Activated T-cell treated with anti-CD3 and anti-CD28 coated beads, Interleukin-2, amount 50 U/mL, for 72 hours (primary cell): ENCODE measurements around the gene MTERF4. TPM values are rescaled to one million over a fixed set of nuclear protein-coding genes. Genes with fewer than 3 reads are reported as not detected.

Experiments
- ATAC-seq, 2 donors: fragments of 150-1000 bp; cut with Tn5 transposase; replicated peaks in 1 of 2; 2 replicates each; pipeline ENCODE4 v1.10.0; 2021; ENCODE audit warnings: moderate library complexity in 2 of 2, mild to moderate bottlenecking in 1 of 2
- DNase-seq, 2 donors: peaks; one replicate each; pipeline ENCODE4 v3.0.0; 2021 to 2022; ENCODE audit warnings: mixed read lengths in 1 of 2
- H3K27ac Mint-ChIP-seq: one replicate; pipeline ENCODE4 v1.8.0; 2022; ENCODE audit warnings: mild to moderate bottlenecking, moderate library complexity, mixed read lengths
- H3K27me3 Mint-ChIP-seq: one replicate; pipeline ENCODE4 v1.8.0; 2022; ENCODE audit warnings: low read depth, mixed read lengths
- H3K36me3 Mint-ChIP-seq, 2 donors: one replicate each; pipeline ENCODE4 v1.8.0; 2022; ENCODE audit warnings: mixed read lengths in 2 of 2, mild to moderate bottlenecking in 1 of 2; ENCODE audit not compliant: insufficient read depth in 2 of 2
- H3K4me1 Mint-ChIP-seq: one replicate; pipeline ENCODE4 v1.8.0; 2022; ENCODE audit warnings: low read depth, mixed read lengths
- H3K4me3 Mint-ChIP-seq, 2 donors: one replicate each; pipeline ENCODE4 v1.8.0; 2022; ENCODE audit warnings: mild to moderate bottlenecking in 2 of 2, mixed read lengths in 2 of 2, moderate library complexity in 2 of 2
- H3K9me3 Mint-ChIP-seq, 2 donors: one replicate each; pipeline ENCODE4 v1.8.0; 2022; ENCODE audit warnings: mixed read lengths in 2 of 2
- total RNA-seq, 2 donors: library from RNA; stranded (reverse); gene quantifications; one replicate each; pipeline ENCODE4 v1.2.3, GENCODE V29; 2022

The MTERF4 gene
- total RNA-seq, 2 donors from 2014 or later, result 48.7 to 53.7 TPM

DNA sequence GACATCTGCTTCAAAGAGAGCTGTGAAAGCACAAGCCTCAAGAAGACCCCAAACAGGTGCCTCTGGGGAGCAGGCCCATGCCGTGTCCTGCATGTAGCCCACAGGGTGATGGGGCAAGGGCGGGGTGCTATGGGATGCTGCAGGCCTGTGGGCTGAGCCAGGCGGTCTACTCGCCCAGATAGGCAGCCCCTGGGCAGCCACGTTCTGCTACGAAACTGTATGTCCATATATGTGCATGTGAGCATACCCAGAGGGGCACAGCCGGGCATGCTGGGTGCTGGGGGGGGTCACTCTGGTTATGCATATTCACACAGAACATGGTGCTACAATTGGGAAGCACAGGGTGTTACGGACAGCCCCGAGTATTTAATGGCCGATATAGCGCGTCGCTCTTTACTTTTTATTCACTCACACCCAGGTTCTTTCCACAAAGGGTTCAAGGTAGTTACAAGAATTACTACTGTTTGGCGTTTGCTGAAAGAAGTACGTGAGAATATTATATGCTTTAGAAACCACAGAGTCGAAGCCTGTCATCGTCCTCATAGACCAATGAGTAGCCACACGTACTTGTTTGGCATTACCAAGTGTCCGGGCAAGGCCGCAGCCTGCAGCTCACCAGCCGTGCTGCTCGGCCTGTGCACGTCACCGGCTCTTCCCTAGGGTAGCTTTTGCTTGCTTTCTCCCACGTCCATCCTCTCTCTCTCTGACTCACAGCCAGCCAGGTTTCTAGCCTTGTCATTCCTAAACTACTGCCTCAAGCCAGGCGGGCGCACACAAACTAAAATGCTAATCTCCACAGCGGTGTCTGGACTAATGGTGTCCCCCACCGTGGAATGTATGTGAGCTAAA is 14.4 kb downstream of the MTERF4 start:
- H3K36me3 Mint-ChIP-seq, result peaks cover 17 to 42% of the 10 kb centered on the region in 2 donors
- ATAC-seq, result peak in 1 of 2 donors; percentile 51
- no peak overlapping the region for H3K4me3 Mint-ChIP-seq
- no peaks in the 10 kb centered on the region for H3K9me3 Mint-ChIP-seq
- no peaks in the 10 kb centered on the region for H3K4me1 Mint-ChIP-seq
- peak overlapping the region; percentile 46 for H3K27ac Mint-ChIP-seq
- H3K27me3 Mint-ChIP-seq, result no peaks in the 10 kb centered on the region
- no peak for DNase-seq

GRCh38 chr2:241084856-241085444 is 17.1 kb downstream of the MTERF4 start:
- ATAC-seq, result no peak
- no peak for DNase-seq
- Mint-ChIP-seq H3K27me3 (no peaks in the 10 kb centered on the region), H3K36me3 (peaks cover 13 to 37% of the 10 kb centered on the region in 2 donors), H3K9me3 (no peaks in the 10 kb centered on the region), H3K27ac (peak overlapping the region; percentile 87), H3K4me3 (no peak overlapping the region), H3K4me1 (no peaks in the 10 kb centered on the region)

GRCh38 chr2:241083091-241083415 is 19.0 kb downstream of the MTERF4 start:
- H3K36me3 Mint-ChIP-seq, result peaks cover 11 to 30% of the 10 kb centered on the region in 2 donors
- H3K4me1 Mint-ChIP-seq, result no peaks in the 10 kb centered on the region
- H3K27ac Mint-ChIP-seq, result no peak overlapping the region
- H3K9me3 Mint-ChIP-seq, result no peaks in the 10 kb centered on the region
- ATAC-seq (no peak), DNase-seq (no peak)
- H3K4me3 Mint-ChIP-seq, result no peak overlapping the region
- no peaks in the 10 kb centered on the region for H3K27me3 Mint-ChIP-seq

- Mint-ChIP-seq H3K27ac (no peak overlapping the region), H3K9me3 (no peaks in the 10 kb centered on the region), H3K4me1 (no peaks in the 10 kb centered on the region), H3K4me3 (no peak overlapping the region), H3K27me3 (no peaks in the 10 kb centered on the region), H3K36me3 (peaks cover 9 to 25% of the 10 kb centered on the region in 2 donors)
- DNase-seq, result no peak
- no peak for ATAC-seq
Measured at GRCh38 chr2:241082341-241083090, 19.6 kb downstream of the MTERF4 start.

DNA sequence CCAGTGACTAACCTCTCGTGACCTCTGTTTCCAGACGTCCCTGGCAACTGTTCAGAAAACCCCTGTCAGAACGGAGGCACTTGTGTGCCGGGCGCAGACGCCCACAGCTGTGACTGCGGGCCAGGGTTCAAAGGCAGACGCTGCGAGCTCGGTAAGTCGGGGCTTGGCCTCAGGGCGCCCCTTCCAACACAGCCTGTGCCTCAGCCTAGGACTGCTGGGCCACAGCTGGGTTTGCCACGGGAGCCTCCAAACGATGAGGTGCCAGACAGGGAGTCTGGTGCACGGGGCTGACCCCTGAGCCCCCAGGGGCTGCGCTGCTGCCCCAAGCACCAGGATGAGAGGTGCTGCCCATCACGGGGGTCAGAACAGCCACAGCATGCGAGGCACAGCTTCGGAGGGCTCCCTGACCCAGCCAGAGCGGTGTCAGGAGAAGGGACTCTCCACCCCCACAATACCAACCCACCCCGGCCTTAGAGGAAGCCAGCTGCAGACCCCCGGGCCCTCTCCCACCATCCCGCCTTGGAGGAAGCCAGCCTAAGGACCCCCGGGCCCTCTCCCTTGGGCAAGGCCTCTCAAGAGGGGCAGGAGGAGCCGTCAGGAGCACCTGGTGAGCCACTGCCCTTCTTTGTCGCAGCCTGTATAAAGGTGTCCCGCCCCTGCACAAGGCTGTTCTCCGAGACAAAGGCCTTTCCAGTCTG is 20.3 kb downstream of the MTERF4 start:
- Mint-ChIP-seq H3K9me3 (no peaks in the 10 kb centered on the region), H3K4me1 (no peaks in the 10 kb centered on the region), H3K4me3 (no peak overlapping the region), H3K27ac (no peak overlapping the region), H3K36me3 (peaks cover 9 to 19% of the 10 kb centered on the region in 2 donors), H3K27me3 (no peaks in the 10 kb centered on the region)
- ATAC-seq (peak in 1 of 2 donors; percentile 14), DNase-seq (no peak)

- Mint-ChIP-seq H3K9me3 (no peaks in the 10 kb centered on the region), H3K27ac (no peak overlapping the region), H3K4me3 (no peak overlapping the region), H3K4me1 (no peaks in the 10 kb centered on the region), H3K27me3 (no peaks in the 10 kb centered on the region), H3K36me3 (peaks cover 7 to 13% of the 10 kb centered on the region in 2 donors)
- no peak for DNase-seq
- peak in 1 of 2 donors; percentile 5 for ATAC-seq
Measured at GRCh38 chr2:241081190-241081642, 20.9 kb downstream of the MTERF4 start.

- H3K4me1 Mint-ChIP-seq, result no peaks in the 10 kb centered on the region
- no peaks in the 10 kb centered on the region for H3K27me3 Mint-ChIP-seq
- H3K9me3 Mint-ChIP-seq, result no peaks in the 10 kb centered on the region
- no peak overlapping the region for H3K27ac Mint-ChIP-seq
- H3K36me3 Mint-ChIP-seq, result peaks cover 7 to 8% of the 10 kb centered on the region in 2 donors
- no peak for DNase-seq
- no peak for ATAC-seq
- H3K4me3 Mint-ChIP-seq, result no peak overlapping the region
Measured at GRCh38 chr2:241080405-241081189, 21.5 kb downstream of the MTERF4 start.

DNA sequence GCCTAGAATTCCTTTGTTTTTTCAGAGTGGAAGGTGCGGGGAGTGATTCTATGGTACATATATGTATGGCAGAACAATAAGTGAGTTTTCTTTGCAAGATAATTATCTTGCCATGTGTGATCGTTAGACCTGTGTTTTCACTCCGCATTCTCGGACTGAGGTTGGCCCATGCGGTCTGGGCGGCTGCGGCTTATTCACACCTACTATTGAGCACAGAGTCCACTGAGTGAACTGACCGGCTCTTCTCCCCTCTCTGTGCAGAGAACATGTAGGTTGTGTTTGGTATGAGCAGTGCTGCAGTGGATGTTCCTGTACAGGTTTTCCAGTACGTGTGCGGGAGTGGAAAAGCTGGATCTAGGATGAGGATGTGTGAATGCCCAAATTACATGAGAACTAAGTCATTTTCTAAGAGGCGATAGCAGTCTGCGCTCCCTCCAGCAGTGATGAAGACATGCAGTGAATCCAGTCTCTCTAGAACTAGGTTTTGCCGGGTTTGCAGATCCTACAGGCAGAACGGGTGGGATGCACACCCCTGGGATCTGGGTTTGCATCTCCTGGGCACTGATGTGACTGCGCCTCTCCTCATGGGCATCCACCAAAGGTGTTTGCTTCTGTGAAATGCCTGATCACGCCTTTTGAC is 27.1 kb downstream of the MTERF4 start:
- Mint-ChIP-seq H3K27ac (peak overlapping the region; percentile 10), H3K9me3 (no peaks in the 10 kb centered on the region), H3K27me3 (no peaks in the 10 kb centered on the region), H3K4me1 (no peaks in the 10 kb centered on the region), H3K4me3 (no peak overlapping the region), H3K36me3 (peaks cover 2 to 3% of the 10 kb centered on the region in 2 donors)
- ATAC-seq (no peak), DNase-seq (no peak)

- H3K36me3 Mint-ChIP-seq, result peaks cover 2 to 3% of the 10 kb centered on the region in 2 donors
- DNase-seq, result no peak
- H3K27ac Mint-ChIP-seq, result peak overlapping the region; percentile 10
- H3K9me3 Mint-ChIP-seq, result no peaks in the 10 kb centered on the region
- H3K27me3 Mint-ChIP-seq, result no peaks in the 10 kb centered on the region
- no peak for ATAC-seq
- H3K4me3 Mint-ChIP-seq, result no peak overlapping the region
- no peaks in the 10 kb centered on the region for H3K4me1 Mint-ChIP-seq
Measured at GRCh38 chr2:241074065-241074818, 27.8 kb downstream of the MTERF4 start.

- no peaks in the 10 kb centered on the region for H3K4me1 Mint-ChIP-seq
- H3K27me3 Mint-ChIP-seq, result no peaks in the 10 kb centered on the region
Measured at GRCh38 chr2:241073166-241074064, 28.7 kb downstream of the MTERF4 start.

More at GRCh38 chr2:241073166-241074064, 28.7 kb downstream of the MTERF4 start:
- Mint-ChIP-seq H3K27ac (no peak overlapping the region), H3K9me3 (no peaks in the 10 kb centered on the region), H3K36me3 (peaks cover 2% of the 10 kb centered on the region in 2 donors), H3K4me3 (no peak overlapping the region)
- ATAC-seq, result no peak
- no peak for DNase-seq
